NCI-H510A (cell line): ENCODE results near the gene NTN4.
"Not testable (repeated sequence)": the region's sequence is repeated elsewhere in the genome, so short reads cannot be mapped to it uniquely, and the experiment has no call there.

Experiments used
- DNase-seq: peaks from one replicate; lab custom pipeline; 2025; lab: John Stamatoyannopoulos, UW

Gene NTN4

GRCh38 chr12:95755261-95755865 lies 35.2 kb downstream of the NTN4 start:
- no peak for DNase-seq

GRCh38 chr12:95746062-95746461 lies 44.5 kb downstream of the NTN4 start:
- not testable (repeated sequence) for DNase-seq

DNA sequence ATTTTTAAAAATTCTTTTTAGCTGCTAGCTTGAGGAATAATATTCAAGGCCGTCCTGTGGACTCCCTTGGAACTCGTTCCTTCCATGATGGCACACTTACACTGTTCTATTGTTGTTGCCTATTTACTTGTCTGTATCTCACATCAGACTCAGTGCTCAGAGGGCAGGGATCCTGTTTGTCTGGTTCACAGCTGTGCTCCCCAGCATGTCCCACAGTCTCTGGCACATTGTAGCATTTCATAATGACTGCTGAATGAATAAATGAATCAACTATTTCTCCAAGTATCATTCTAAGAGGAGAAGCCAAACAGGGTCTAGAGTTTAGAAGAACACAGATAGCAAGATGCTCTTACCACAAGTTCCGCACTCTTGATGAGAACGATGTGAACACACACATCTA lies 48.0 kb downstream of the NTN4 start:
- no peak for DNase-seq

DNA sequence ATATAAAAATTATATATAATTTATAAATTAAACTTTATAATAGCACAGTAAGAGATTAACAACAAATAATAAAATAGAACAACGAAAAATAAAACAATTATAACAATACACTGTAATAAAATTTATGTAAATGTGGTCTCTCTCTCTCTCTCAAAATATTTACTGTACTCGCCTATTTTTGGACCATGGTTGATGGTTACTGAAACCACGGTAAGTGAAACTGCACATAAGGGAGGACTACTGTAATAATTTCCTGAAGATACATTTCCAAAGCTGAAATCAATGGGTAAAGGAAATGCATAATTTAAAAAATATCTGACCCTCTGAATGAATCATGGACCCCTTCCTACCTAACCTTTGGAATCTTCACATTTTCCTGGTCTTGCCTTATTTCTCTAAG lies 48.9 kb downstream of the NTN4 start:
- no peak for DNase-seq

DNA sequence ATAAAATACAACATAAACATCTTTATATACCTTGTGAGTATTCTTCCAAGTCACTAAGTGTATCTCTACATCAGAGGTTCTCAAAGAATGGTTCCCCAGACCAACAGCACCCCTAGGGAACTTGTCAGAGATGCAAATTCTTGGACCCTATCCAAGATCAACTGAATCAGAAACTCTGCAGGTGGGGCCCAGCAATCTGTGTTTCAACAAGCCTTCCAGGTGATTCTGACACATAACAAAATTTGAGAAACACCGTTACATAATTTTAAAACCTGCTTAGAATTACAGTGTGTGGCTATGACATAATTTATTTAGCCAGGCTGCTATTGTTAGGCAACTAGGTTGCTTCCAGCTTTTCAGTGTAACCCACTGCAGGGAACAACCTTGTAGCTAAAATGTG lies 49.8 kb downstream of the NTN4 start:
- DNase-seq, result no peak

GRCh38 chr12:95739561-95740313 lies 50.8 kb downstream of the NTN4 start:
- DNase-seq, result no peak

DNA sequence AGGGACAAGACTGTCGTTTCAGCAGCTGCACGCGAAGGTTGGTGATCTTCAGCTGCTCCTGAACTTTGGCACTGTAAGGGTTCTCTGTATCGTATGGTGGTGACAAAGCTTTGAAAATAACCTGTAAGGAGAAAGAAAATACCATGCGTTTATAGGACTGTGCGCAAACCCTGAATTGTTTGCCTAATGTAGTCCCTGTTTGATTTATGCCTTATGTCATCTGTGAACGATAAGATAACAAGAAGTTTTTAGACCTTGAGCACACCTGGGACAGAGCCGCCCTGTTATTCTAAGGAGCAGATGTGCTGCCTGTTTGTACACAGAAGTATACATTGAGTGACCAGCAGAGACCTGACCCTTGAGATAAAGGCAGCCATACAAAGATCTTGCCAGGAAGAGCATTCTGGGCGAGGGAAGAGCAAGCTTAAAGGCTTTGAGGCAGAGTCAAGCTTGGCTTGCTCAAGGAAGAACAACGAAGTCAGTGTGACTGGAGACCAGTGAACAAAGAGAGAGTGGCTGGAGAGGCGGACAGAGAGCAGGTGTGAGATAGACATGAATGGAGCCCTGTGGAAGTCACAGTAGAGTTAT lies 52.4 kb downstream of the NTN4 start:
- no peak for DNase-seq

DNA sequence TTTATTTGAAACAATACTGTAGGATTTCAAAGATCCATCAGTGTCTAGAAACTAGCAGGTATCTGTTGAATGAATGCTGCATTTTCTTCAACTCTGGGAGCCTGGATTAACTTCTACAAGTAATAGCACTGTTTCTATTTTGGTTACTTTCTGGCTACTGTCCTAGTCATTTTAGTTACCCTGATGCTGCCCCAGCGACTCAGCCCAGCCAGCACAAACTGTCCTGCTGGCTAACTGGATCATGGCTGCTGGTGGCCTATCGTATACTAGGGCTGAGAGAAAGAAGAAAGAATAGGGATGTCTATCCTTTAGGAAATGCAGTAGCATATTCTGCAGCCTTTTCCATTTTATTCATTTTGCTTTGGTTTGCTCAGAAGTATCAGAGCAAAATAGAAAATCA lies 53.9 kb downstream of the NTN4 start:
- no peak for DNase-seq

GRCh38 chr12:95735728-95736127 lies 54.8 kb downstream of the NTN4 start:
- not testable (repeated sequence) for DNase-seq

- no peak for DNase-seq
Observed at GRCh38 chr12:95733141-95733825, 57.3 kb downstream of the NTN4 start.

- no peak for DNase-seq
Observed at GRCh38 chr12:95731519-95731958, 59.0 kb downstream of the NTN4 start.

GRCh38 chr12:95730457-95730856 lies 60.1 kb downstream of the NTN4 start:
- no peak for DNase-seq

DNA sequence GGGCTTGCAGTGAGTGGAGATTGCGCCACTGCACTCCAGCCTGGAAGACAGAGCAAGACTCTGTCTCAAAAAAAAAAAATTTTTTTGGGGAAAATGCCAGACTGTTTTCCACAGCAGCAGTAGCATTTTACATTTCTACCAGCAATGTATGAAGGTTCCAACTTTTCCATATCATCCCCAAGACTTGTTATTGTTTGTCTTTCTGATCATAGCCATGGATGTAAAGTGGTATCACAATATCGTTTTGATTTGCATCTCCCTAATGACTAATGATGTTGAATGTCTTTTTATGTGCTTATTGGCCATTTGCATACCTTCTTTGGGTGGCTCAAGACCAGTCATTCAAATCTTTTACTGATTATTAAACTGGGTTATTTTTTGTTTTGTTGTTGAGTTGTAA lies 63.7 kb downstream of the NTN4 start:
- DNase-seq, result no peak

- DNase-seq, result no peak
Observed at GRCh38 chr12:95724767-95725166, 65.8 kb downstream of the NTN4 start.

GRCh38 chr12:95723693-95724384 lies 66.7 kb downstream of the NTN4 start:
- no peak for DNase-seq

DNA sequence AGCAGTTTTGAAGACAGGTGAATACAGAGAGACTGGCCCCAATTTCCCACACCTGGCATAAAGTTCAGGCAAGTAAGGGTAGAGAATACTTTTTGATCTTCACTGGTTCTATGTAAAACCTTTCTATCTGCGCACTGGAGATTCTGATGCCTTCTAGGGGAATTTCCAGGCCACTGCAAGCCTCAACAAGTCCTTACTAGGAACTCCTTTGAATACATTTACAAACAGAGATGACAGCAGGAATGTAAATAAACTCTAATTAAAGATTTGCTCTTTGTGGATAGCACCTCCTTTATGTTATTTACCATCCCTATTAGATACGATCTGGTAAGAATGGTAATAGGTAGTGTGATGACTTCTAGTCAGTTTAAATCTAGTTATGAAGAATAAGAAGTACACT lies 69.2 kb downstream of the NTN4 start:
- DNase-seq, result no peak

- no peak for DNase-seq
Observed at GRCh38 chr12:95720146-95720545, 70.4 kb downstream of the NTN4 start.

DNA sequence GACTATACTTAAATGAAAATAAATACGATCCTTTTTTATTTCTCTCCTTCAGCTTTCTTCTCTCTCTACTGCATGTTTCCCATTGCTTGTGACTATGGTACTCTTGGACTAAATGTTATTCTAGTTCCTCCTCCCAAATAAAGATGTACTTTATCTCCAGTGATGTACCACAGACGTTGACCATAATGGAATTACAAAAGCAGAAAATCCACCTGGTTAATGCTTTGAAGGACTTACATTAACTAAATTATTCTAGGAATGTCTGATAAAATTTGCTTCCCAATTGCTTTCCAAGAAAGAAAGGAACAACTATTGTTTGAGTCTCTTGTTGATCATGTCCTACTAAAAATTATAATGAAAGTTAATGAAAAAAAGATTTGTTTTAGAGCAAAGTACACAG lies 71.8 kb downstream of the NTN4 start:
- no peak for DNase-seq

GRCh38 chr12:95718006-95718431 lies 72.5 kb downstream of the NTN4 start:
- no peak for DNase-seq

- DNase-seq, result no peak
Observed at GRCh38 chr12:95717316-95717928, 73.1 kb downstream of the NTN4 start.

- no peak for DNase-seq
Observed at GRCh38 chr12:95715177-95715576, 75.4 kb downstream of the NTN4 start.

DNA sequence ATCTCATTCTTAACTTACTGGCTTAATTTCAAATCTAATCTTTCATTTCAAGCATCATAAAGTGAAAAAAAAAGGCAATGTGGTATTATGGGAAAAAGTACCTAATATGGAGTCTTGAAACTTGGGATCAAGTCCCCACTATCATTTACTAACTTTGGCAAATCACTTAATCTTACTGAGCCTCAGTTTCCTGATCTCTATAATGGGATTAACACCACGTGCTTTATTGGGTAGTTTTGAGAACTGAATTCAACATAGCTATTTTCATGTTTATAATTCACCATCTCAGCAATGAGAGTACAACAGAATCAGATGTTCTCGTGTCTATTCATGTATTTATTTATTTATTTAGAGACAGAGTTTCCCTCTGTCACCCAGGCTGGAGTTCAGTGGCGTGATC lies 78.3 kb downstream of the NTN4 start:
- no peak for DNase-seq
